Thymus (tissue), 11 donors: ENCODE results near the gene SLC4A7. TPM values are rescaled to one million over a fixed set of nuclear protein-coding genes. Genes with fewer than 3 reads are reported as not detected.

Experiments used
- DNase-seq, 9 donors: peaks; one replicate each; pipeline ENCODE4 v3.0.0-alpha.2; 2013; ENCODE audit warnings: low spot score in 9 of 9, low read depth in 6 of 9, missing footprints in 1 of 9
- H3K27ac ChIP-seq, 2 donors: one replicate each; pipeline ENCODE4 v1.5.1; 2013; ENCODE audit warnings: control low read depth in 1 of 2, low read depth in 1 of 2, low read length in 1 of 2, mild to moderate bottlenecking in 1 of 2, moderate library complexity in 1 of 2
- H3K27me3 ChIP-seq, 2 donors: one replicate each; pipeline ENCODE4 v1.5.1; 2013; ENCODE audit warnings: low read length in 1 of 2; ENCODE audit not compliant: control insufficient read depth in 2 of 2, insufficient read depth in 1 of 2
- H3K36me3 ChIP-seq, 2 donors: one replicate each; pipeline ENCODE4 v1.5.1; 2013; ENCODE audit warnings: low read length in 1 of 2, mild to moderate bottlenecking in 1 of 2, moderate library complexity in 1 of 2; ENCODE audit not compliant: control insufficient read depth in 2 of 2, insufficient read depth in 2 of 2
- H3K4me1 ChIP-seq, 2 donors: one replicate each; pipeline ENCODE4 v1.5.1; 2013; ENCODE audit warnings: low read length in 2 of 2; ENCODE audit not compliant: control insufficient read depth in 2 of 2, insufficient read depth in 2 of 2
- H3K4me3 ChIP-seq, 2 donors: one replicate each; pipeline ENCODE4 v1.5.1; 2013; ENCODE audit warnings: low read length in 2 of 2, control low read depth in 1 of 2, mild to moderate bottlenecking in 1 of 2
- H3K9me3 ChIP-seq, 2 donors: one replicate each; pipeline ENCODE4 v1.5.1; 2013; ENCODE audit warnings: low read length in 1 of 2, mild to moderate bottlenecking in 1 of 2; ENCODE audit not compliant: control insufficient read depth in 2 of 2, insufficient read depth in 1 of 2
- WGBS: extraction: QIAGEN DNeasy Blood & Tissue Kit; methylation state at CpG from one replicate; pipeline ENCODE4 v1.1.7; 2013; 5-methylcytosine and 5-hydroxymethylcytosine counted together
- polyA plus RNA-seq: library from polyadenylated mRNA; stranded (reverse); fragments of 200-250 nt; gene quantifications from one replicate; pipeline ENCODE4 v1.2.3, GENCODE V29; 2013
- total RNA-seq: library from RNA; stranded (reverse); fragments of 120-200 nt; gene quantifications from one replicate; pipeline ENCODE4 v1.2.4, GENCODE V29; 2013
- donor health status: healthy.

The SLC4A7 gene
- total and polyA plus RNA-seq, 2 donors = 6.5 to 24.8 TPM

- H3K4me1 ChIP-seq = peaks cover 0 to 3% of the 10 kb centered on the region in 2 donors
- H3K27ac ChIP-seq = no peak overlapping the region
- H3K9me3 ChIP-seq = no peaks in the 10 kb centered on the region
- H3K27me3 ChIP-seq = no peaks in the 10 kb centered on the region
- no peak for DNase-seq
- H3K36me3 ChIP-seq = no peaks in the 10 kb centered on the region
- H3K4me3 ChIP-seq = no peak overlapping the region
- WGBS = 96% methylated on average over 1 of the region's 1 CpG
Measured at GRCh38 chr3:27500035-27500434, 15.9 kb upstream of the SLC4A7 start.

- no peaks in the 10 kb centered on the region for H3K36me3 ChIP-seq
- H3K27me3 ChIP-seq = no peaks in the 10 kb centered on the region
- H3K4me3 ChIP-seq = no peak overlapping the region
- H3K27ac ChIP-seq = no peak overlapping the region
- peaks cover 0 to 3% of the 10 kb centered on the region in 2 donors for H3K4me1 ChIP-seq
- DNase-seq = no peak
- H3K9me3 ChIP-seq = no peaks in the 10 kb centered on the region
Measured at GRCh38 chr3:27494784-27495183, 10.6 kb upstream of the SLC4A7 start.

- Histone ChIP-seq H3K4me1 (peaks cover 0 to 5% of the 10 kb centered on the region in 2 donors), H3K4me3 (no peak overlapping the region), H3K27me3 (no peaks in the 10 kb centered on the region), H3K9me3 (no peaks in the 10 kb centered on the region), H3K27ac (no peak overlapping the region), H3K36me3 (no peaks in the 10 kb centered on the region)
- 96% methylated on average over 2 of the region's 2 CpGs for WGBS
- no peak for DNase-seq
Measured at GRCh38 chr3:27488821-27489220, 4.6 kb upstream of the SLC4A7 start.

- Histone ChIP-seq H3K27me3 (peaks cover 0 to 2% of the 10 kb centered on the region in 2 donors), H3K4me3 (no peak overlapping the region), H3K4me1 (peaks cover 4 to 5% of the 10 kb centered on the region in 2 donors), H3K9me3 (no peaks in the 10 kb centered on the region), H3K36me3 (no peaks in the 10 kb centered on the region), H3K27ac (no peak overlapping the region)
- DNase-seq = no peak
- WGBS = 96% methylated on average over 1 of the region's 1 CpG
Measured at GRCh38 chr3:27487383-27487782, 3.2 kb upstream of the SLC4A7 start.

- DNase-seq = no peak
- Histone ChIP-seq H3K27me3 (peaks cover 0 to 2% of the 10 kb centered on the region in 2 donors), H3K4me3 (no peak overlapping the region), H3K9me3 (no peaks in the 10 kb centered on the region), H3K4me1 (peaks cover 4 to 8% of the 10 kb centered on the region in 2 donors), H3K36me3 (no peaks in the 10 kb centered on the region), H3K27ac (no peak overlapping the region)
- WGBS = 93% methylated on average over 7 of the region's 7 CpGs
Measured at GRCh38 chr3:27486336-27486735, 2.2 kb upstream of the SLC4A7 start.

GRCh38 chr3:27485866-27486265, 1.7 kb upstream of the SLC4A7 start:
- no peaks in the 10 kb centered on the region for H3K9me3 ChIP-seq
- 97% methylated on average over 5 of the region's 5 CpGs for WGBS
- H3K27me3 ChIP-seq = peaks cover 0 to 2% of the 10 kb centered on the region in 2 donors
- H3K36me3 ChIP-seq = no peaks in the 10 kb centered on the region
- no peak for DNase-seq
- H3K4me1 ChIP-seq = peaks cover 4 to 8% of the 10 kb centered on the region in 2 donors
- H3K27ac ChIP-seq = no peak overlapping the region
- H3K4me3 ChIP-seq = no peak overlapping the region

GRCh38 chr3:27483117-27484014, 818 bp downstream of the SLC4A7 start:
- H3K4me1 ChIP-seq = peaks cover 6 to 14% of the 10 kb centered on the region in 2 donors
- peak overlapping the region; percentile 65 to 68 for H3K27ac ChIP-seq
- WGBS = under 1% methylated on average over 74 of the region's 75 CpGs
- H3K4me3 ChIP-seq = peak overlapping the region; percentile 71 to 74
- no peaks in the 10 kb centered on the region for H3K36me3 ChIP-seq
- peak in 6 of 9 donors; percentile 19 to 65 (median 26) for DNase-seq
- peaks cover 0 to 2% of the 10 kb centered on the region in 2 donors for H3K9me3 ChIP-seq
- H3K27me3 ChIP-seq = peaks cover 0 to 2% of the 10 kb centered on the region in 2 donors

GRCh38 chr3:27479806-27480543, 4.2 kb downstream of the SLC4A7 start:
- Histone ChIP-seq H3K27me3 (peaks cover 0 to 2% of the 10 kb centered on the region in 2 donors), H3K4me1 (peaks cover 6 to 11% of the 10 kb centered on the region in 2 donors)

More at GRCh38 chr3:27479806-27480543, 4.2 kb downstream of the SLC4A7 start:
- no peak overlapping the region for H3K4me3 ChIP-seq
- H3K27ac ChIP-seq = peak overlapping the region; percentile 31 to 48
- peaks cover 0 to 2% of the 10 kb centered on the region in 2 donors for H3K9me3 ChIP-seq
- 65% methylated on average over 2 of the region's 2 CpGs for WGBS
- peak in 1 of 9 donors; percentile 39 for DNase-seq
- no peaks in the 10 kb centered on the region for H3K36me3 ChIP-seq
